Brain pericyte (primary cell): ENCODE results near the gene MUC5B.
"Not testable (repeated sequence)": the region's sequence is repeated elsewhere in the genome, so short reads cannot be mapped to it uniquely, and the experiment has no call there.

Source experiments
- DNase-seq: peaks from one replicate; pipeline ENCODE4 v3.0.0-alpha.2; 2012; ENCODE audit warnings: low read depth, low spot score

MUC5B gene, protein sequence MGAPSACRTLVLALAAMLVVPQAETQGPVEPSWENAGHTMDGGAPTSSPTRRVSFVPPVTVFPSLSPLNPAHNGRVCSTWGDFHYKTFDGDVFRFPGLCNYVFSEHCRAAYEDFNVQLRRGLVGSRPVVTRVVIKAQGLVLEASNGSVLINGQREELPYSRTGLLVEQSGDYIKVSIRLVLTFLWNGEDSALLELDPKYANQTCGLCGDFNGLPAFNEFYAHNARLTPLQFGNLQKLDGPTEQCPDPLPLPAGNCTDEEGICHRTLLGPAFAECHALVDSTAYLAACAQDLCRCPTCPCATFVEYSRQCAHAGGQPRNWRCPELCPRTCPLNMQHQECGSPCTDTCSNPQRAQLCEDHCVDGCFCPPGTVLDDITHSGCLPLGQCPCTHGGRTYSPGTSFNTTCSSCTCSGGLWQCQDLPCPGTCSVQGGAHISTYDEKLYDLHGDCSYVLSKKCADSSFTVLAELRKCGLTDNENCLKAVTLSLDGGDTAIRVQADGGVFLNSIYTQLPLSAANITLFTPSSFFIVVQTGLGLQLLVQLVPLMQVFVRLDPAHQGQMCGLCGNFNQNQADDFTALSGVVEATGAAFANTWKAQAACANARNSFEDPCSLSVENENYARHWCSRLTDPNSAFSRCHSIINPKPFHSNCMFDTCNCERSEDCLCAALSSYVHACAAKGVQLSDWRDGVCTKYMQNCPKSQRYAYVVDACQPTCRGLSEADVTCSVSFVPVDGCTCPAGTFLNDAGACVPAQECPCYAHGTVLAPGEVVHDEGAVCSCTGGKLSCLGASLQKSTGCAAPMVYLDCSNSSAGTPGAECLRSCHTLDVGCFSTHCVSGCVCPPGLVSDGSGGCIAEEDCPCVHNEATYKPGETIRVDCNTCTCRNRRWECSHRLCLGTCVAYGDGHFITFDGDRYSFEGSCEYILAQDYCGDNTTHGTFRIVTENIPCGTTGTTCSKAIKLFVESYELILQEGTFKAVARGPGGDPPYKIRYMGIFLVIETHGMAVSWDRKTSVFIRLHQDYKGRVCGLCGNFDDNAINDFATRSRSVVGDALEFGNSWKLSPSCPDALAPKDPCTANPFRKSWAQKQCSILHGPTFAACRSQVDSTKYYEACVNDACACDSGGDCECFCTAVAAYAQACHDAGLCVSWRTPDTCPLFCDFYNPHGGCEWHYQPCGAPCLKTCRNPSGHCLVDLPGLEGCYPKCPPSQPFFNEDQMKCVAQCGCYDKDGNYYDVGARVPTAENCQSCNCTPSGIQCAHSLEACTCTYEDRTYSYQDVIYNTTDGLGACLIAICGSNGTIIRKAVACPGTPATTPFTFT (N-terminal part only)

DNA sequence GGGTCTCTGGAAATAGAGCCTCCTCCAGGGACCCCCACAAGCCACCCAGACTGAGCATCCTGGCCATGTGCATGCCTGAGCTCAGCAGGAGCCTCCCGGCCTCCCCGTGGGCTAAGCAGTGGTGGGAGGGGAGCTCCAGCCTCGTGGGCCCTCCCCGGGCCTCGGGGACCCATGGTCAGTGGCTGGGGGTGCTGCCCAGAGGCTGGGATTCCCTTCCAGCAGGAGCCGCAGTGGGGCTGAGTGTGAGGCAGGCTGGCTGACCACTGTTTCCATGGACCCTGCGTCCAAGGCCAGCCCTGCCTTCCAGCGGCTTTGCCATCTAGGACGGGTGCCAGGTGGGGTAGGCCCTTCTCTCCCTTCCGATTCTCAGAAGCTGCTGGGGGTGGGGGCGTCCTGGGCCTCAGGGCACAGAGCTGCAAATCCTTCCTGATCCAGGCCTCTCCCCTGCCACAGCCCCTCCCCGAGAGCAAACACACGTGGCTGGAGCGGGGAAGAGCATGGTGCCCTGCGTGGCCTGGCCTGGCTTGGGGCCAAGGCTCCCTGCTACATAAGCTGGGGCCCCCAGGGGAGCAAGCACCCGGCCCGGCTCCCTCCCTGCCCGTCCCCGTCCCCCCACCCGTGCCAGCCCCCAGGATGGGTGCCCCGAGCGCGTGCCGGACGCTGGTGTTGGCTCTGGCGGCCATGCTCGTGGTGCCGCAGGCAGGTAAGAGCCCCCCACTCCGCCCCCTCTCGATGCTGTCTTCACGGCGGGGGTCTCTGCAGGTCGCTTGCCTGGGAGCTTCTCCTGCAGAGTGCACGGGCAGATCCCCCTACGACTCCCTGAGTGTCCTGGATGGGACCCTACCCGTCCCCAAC is at the start of gene MUC5B:
Gene MUC5B (plus strand): TSS at position 576 of the 855 bp plus-strand sequence. CDS start 58 bp downstream, at position 634.
- DNase-seq, result no peak

DNA sequence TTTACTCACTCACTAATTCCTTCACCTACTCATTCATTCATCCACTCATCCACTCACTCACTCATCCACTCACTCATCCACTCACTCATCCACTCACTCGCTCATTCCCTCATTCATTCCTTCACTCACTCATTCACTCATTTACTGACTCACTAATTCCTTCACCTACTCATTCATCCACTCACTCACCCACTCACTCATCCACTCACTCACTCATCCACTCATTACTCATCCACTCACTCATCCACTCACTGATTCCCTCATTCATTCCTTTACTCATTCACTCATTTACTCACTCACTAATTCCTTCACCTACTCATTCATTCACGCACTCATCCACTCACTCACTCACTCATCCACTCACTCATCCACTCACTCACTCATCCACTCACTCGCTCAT is 49.5 kb upstream of the MUC5B start:
- not testable (repeated sequence) for DNase-seq

DNA sequence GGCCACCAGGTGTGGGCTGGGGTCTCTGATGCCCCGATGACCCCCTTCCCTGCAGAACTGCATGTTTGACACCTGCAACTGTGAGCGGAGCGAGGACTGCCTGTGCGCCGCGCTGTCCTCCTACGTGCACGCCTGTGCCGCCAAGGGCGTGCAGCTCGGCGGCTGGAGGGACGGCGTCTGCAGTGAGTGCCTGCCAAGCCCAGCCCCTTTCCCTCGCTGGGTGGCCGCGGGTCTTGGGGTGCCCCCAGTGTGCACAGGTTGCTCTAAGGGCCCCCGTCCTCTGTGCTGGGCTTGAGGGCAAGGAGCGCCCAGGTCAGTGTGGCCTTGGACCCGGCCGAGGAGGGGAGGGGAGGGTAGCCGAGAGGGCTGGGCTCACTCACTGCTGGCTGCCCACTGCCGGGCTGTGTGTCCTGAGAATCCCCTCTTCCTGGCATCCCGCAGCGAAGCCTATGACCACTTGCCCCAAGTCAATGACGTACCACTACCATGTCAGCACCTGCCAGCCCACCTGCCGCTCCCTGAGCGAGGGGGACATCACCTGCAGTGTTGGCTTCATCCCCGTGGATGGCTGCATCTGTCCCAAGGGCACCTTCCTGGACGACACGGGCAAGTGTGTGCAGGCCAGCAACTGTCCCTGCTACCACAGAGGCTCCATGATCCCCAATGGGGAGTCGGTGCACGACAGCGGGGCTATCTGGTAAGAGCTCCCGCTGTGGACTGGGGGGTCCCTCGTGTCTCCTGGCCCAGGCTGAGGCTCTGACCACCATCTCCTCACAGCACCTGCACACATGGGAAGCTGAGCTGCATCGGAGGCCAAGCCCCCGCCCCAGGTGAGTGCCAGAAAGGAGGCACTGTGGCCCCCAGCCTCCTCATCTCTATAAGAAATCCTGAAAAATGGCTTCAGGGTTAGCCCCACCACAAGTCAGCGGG is 48.2 kb upstream of the MUC5B start:
- no peak for DNase-seq

DNA sequence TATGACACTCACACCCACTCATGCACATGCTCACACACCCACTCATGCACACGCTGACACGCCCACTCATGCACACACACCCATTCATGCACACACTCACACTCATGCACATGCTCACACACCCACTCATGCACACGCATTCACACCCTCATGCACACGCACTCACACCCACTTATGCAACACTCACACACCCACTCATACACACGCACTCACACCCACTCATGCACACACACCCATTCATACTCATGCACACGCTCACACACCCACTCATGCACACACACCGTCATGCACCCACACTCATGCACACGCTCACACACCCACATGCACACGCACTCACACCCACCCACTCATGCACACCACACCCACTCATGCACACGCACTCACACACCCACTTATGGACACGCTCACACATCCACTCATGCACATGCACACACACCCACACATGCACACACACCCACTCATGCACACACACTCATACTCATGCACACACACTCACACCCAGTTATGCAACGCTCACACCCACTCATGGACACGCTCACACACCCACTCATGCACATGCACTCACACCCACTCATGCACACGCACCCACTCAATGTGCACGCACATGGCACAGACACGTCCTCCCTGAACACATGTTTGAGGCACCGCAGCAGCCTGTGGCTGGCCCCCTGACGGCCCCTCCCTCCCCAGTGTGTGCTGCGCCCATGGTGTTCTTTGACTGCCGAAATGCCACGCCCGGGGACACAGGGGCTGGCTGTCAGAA is 47.2 kb upstream of the MUC5B start:
- DNase-seq, result no peak

DNA sequence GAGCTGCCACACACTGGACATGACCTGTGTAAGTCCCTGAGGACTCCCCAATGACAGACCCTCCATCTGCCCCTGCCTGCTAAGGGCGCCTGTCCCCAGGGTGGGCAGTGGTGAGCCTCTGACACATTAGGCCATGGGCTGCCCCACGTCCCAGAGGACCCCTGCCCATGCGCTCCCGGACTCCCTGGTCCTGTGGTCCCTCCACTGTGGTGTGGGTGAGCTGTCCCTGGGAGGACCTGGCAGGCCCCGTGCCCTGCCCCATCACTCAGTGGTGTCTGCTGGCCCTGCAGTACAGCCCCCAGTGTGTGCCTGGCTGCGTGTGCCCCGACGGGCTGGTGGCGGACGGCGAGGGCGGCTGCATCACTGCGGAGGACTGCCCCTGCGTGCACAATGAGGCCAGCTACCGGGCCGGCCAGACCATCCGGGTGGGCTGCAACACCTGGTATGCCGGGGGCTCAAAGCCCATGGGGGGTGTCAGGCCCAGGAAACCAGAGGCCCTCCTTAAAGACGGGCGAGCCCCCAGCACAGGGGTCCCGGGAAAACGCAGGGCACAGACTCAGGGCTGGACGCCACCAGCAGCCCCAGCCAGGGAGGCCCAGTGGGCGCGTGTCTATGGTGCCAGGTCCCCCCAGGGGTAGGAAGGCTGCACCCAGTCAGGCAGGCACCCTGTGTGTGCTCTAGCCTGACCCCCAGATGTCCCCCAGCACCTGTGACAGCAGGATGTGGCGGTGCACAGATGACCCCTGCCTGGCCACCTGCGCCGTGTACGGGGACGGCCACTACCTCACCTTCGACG is 46.4 kb upstream of the MUC5B start:
- DNase-seq, result no peak

DNA sequence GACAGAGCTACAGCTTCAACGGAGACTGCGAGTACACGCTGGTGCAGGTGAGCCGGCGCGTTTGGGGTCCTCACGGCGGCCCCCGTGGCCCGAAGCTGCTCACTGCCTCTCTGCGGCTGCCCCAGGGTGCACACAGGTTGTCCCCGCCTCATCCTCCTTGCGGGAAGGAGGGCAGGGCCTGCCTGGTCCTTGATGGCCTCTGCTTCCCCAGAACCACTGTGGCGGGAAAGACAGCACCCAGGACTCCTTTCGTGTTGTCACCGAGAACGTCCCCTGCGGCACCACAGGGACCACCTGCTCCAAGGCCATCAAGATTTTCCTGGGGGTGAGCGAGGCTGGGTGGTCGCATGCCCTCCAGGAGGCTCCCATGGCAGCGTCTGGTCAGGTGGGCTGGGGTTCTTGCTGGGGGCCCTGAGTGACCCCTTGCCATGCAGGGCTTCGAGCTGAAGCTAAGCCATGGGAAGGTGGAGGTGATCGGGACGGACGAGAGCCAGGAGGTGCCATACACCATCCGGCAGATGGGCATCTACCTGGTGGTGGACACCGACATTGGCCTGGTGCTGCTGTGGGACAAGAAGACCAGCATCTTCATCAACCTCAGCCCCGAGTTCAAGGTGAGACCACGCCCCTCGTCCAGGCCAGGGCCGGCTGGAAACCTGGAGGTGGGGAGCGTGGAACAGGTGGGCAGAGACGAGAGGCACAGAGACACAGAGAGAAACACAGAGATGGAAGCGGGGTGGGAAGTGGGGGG is 45.7 kb upstream of the MUC5B start:
- DNase-seq, result no peak

DNA sequence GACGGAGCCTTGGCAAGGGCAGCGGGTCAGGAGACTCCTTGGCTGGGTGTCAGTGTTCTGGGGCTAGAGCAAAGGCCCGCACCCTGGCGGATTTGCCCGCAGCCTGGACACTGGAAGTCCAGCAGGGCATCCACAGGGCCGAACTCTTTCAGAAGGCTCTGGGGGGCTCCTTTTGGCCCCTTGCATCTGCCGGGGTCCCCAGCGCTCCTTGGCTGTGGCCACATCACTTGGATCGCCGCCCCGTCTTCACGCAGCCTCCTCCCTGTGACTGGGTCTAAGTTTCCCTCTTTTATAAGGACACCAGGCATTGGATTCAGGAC is 45.1 kb upstream of the MUC5B start:
- DNase-seq, result no peak

DNA sequence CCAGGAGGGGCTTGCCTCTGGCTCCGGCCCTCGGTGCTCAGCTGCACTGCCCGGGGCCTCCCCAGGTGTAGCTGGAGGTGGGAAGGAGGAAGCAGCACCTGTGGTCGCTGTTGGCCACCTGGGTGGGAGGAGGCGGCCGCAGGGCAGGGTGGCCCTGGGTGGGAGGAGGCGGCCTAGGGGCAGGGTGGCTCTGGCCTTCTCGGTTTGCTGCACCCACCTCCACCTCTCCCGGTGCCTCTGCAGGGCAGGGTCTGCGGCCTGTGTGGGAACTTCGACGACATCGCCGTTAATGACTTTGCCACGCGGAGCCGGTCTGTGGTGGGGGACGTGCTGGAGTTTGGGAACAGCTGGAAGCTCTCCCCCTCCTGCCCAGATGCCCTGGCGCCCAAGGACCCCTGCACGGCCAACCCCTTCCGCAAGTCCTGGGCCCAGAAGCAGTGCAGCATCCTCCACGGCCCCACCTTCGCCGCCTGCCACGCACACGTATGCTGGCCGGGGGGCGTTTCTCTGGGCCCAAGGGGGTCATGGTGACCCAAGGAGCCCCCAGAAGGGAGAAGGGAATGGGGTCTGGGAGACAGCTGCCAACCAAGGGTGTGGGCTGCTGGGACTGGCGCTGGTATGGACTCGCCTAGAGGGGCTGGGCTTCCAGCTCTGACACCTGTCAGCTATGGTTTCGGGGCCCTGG is 44.5 kb upstream of the MUC5B start:
- no peak for DNase-seq

DNA sequence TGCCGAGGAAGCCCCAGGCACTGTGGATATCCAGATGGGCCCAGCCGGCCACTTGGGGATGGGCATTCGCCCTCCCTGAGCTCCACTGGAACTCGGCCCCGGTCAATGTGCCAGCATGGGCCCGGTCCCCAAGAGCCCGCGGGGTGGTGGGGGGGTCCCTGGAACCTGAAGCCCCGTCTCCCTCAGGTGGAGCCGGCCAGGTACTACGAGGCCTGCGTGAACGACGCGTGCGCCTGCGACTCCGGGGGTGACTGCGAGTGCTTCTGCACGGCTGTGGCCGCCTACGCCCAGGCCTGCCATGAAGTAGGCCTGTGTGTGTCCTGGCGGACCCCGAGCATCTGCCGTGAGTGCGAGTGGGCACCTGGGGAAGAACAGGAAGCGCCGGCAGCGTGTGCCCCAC is 44.0 kb upstream of the MUC5B start:
- no peak for DNase-seq

DNA sequence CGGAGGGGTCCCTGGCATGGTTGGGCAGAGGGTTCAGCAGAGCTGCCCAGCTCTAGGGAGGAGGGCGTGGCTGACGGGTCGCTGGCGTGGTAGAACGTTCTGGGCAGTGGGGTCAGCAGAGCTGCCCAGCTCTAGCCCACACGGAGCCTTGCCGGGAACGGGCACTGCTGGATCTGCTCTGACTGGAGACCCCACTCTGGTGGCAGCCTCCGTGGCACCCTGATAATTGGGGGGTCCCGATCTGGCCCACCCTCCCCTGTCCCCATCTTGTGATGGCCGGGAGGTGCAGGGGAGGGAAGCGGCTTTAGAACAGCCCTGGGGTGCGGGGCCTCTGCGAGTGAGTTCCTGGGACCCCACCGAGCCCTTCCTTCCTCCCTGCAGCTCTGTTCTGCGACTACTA is 43.2 kb upstream of the MUC5B start:
- DNase-seq, result no peak

DNA sequence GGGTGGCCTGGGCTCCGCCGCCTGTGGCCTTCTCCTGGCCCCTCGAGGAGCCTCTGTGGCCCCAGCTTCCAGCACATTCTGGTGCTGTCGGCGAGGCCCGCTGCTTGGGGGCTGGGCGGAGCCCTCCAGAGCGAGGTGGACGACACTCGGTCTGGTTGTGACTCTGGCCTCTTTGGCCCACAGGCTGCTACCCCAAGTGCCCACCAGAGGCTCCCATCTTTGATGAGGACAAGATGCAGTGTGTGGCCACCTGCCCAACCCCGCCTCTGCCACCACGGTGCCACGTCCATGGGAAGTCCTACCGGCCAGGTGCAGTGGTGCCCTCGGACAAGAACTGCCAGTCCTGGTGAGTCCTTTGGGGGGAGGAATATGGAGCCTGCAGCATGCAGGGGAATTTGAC is 42.7 kb upstream of the MUC5B start:
- no peak for DNase-seq

DNA sequence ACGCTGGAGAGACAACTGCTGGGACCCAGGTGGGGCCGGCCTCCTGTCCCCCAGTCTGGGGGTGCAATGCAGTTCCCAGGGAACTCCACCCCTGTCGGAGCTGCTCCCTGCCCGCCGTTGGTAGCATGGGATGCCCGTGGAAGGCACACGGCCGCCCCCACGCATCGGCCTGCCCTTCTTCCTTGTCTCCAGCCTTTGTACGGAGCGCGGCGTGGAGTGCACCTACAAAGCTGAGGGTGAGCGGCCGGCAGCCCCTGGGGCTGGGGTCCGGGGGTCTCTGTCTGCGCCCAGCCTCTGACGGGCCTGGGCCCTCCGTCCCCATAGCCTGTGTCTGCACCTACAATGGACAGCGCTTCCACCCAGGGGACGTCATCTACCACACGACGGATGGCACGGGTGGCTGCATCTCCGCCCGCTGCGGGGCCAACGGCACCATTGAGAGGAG is 41.9 kb upstream of the MUC5B start:
- no peak for DNase-seq

DNA sequence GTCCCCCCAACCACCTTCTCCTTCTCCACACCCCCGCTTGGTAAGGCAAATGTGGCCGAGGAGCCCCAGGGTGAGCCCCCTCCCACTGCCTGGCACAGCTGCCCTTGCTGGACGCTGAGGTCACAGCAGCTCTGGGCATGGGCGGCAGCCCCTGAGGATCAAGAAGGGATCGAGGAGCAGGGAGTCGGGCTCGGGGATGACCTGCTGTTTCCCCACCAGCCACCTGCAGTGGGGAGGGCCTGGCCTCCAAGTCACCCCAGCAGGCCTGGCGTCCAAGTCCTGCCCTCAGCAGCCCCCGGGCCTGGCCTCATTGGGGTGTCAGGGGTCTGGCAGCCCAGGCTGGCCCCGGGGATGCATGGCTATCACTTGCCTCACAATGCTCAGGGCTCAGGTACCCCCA is 41.4 kb upstream of the MUC5B start:
- DNase-seq, result no peak

DNA sequence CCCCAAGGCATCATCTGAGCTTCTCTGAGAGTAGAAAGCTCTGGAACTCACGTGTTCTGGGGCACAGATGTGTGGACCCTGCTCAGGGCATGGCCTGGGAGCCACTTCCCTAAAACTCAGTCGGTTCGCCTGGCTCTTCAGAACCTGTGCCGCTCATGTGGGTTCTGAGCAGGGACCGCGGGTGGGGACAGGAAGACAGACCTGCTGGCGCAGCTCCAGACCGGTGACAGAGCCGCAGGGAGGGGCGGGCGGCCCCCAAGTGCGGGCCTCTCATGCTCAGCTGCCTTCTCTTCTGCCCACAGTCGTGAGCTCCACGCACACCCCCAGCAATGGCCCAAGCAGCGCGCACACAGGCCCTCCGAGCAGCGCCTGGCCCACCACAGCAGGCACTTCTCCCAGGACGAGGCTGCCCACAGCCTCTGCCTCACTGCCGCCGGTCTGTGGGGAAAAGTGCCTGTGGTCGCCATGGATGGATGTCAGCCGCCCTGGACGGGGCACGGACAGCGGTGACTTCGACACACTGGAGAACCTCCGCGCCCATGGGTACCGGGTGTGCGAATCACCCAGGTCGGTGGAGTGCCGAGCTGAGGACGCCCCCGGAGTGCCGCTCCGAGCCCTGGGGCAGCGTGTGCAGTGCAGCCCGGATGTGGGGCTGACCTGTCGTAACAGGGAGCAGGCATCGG is 40.9 kb upstream of the MUC5B start:
- no peak for DNase-seq

DNA sequence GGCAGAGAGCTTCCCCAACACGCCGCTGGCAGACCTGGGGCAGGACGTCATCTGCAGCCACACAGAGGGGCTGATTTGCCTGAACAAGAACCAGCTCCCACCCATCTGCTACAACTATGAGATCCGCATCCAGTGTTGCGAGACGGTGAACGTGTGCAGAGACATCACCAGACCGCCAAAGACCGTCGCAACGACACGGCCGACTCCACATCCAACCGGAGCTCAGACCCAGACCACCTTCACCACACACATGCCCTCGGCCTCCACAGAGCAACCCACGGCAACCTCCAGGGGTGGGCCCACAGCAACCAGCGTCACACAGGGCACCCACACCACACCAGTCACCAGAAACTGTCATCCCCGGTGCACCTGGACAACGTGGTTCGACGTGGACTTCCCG is 38.7 kb upstream of the MUC5B start:
- DNase-seq, result not testable (repeated sequence)

DNA sequence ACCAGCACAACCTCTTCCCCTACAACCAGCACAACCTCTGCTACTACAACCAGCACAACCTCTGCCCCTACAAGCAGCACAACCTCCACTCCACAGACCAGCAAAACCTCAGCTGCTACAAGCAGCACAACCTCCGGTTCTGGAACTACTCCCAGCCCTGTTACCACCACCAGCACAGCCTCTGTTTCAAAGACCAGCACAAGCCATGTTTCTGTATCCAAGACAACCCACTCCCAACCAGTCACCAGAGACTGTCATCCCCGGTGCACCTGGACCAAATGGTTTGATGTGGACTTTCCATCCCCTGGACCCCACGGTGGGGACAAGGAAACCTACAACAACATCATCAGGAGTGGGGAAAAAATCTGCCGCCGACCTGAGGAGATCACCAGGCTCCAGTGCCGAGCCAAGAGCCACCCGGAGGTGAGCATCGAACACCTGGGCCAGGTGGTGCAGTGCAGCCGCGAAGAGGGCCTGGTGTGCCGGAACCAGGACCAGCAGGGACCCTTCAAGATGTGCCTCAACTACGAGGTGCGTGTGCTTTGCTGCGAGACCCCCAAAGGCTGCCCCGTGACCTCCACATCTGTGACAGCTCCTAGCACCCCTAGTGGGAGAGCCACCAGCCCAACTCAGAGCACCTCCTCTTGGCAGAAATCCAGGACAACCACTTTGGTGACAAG is 34.3 kb upstream of the MUC5B start:
- not testable (repeated sequence) for DNase-seq
